Measurements from ENCODE around the gene CDK9. TPM values are rescaled to one million over a fixed set of nuclear protein-coding genes. Genes with fewer than 3 reads are reported as not detected.
A peak's percentile ranks its signal among the peaks of the same experiment; 100 is the strongest.

The CDK9 gene
- total RNA-seq, 1 donor from 2014 or later, result 96.2 TPM

GRCh38 chr9:127813686-127814226 lies 27.9 kb downstream of the CDK9 start:
- intact Hi-C loops (cut with DNase I), result no loop called here
- H3K9me3 ChIP-seq, result no peaks in the 10 kb centered on the region
- no peak for DNase-seq
- no peak overlapping the region for H3K4me3 ChIP-seq
- TF ChIP-seq CTCF (IDR thresholded peaks at IDR 0.05), result no peak
- H3K36me3 ChIP-seq, result peaks cover 96% of the 10 kb centered on the region
- ATAC-seq, result peak in 1 of 2 donors; percentile 4
- H3K27ac ChIP-seq, result no peak overlapping the region
- no peaks in the 10 kb centered on the region for H3K27me3 ChIP-seq (ENCODE audit: low read depth)
- peaks cover 12% of the 10 kb centered on the region for H3K4me1 ChIP-seq

DNA sequence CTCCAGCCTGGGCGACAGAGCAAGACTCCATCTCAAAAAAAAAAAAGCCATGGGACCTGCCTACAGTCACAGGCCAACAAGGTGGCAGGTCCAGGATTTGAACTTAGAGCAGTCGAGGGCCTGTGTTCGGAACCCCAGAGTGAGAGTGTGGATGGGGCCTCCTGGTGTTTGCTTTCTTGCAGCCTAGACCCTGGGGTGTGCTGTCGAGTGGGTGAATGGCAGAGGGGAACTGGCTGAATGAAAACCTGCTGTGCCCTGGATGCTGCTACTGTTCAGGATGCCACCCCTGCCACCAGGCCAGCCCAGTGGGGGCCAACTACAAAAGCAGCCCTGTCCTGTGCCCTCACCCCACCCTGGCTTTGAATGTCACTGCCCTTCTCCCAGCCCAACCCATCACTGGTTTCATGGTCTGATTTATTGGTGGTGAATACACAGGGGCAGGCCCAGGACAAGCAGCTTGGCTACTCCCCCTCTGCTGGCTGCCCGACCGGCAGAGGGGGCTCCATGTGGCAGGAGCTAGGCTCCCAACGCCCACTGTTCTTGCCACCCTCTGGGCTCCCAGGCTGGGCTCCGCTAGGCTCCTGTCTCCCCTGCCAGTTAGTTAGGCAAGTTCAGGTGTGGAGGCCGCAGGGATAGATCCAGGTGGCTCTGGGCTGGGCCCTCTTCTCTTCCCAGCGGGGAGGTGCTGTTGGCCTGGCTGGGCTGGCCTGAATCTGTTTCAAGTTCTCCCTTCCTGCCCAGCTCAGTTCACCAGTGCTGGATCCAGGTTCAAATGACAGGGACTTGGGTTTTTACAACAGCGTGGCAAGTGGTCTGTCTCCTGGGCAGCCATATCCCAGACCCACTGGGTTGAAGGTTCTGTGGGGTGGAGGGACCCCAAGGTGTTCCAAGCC lies 29.0 kb downstream of the CDK9 start:
- no peak for TF ChIP-seq CTCF (IDR thresholded peaks at IDR 0.05)
- DNase-seq, result no peak
- no peak for ATAC-seq

DNA sequence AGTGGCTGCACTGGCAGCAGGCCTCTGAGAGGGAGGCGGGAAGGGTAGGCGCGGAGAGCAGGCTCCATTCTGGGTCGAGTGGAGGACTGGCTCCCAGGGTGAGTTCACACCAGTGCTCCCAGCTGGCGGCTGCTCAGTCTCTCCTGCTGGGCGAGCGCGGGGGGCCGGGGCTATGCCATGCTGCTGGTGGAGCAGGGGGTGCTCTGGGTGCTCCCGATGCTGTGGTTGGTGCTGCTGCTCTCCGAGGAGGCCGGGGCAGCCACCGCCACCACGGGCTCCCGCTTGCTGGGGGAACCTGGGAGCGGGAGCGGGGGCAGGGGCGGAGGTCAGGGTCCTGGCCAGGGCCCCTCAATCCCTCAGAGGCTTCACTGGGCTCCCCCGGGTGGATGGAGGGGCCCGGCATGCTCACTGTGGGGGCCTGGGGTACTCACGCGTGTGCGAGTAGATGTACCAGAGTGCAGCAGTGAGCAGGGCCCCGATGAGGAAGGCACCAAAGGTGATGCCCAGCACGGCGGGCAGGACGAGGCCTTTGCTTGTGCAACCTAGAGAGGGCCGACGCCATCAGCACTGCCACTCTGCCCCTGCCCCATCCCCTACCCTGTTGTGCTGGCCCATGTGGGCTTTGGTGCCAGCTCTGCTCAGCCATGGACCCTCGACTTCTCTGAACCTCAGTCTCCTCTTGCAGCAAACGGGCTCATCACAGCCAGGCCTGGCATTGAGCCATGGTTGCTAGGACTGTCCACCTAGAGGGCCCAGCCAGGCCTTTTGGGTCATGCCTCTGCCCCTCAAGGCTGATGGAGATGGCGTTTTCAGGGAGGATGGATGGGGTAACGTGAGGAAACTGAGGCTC lies 29.9 kb downstream of the CDK9 start:
- Histone ChIP-seq H3K27ac (no peak overlapping the region), H3K9me3 (no peaks in the 10 kb centered on the region), H3K4me3 (no peak overlapping the region), H3K4me1 (no peaks in the 10 kb centered on the region), H3K36me3 (peaks cover 99% of the 10 kb centered on the region), H3K27me3 (ENCODE audit: low read depth) (no peaks in the 10 kb centered on the region)
- intact Hi-C loops (cut with DNase I), result no loop called here
- ATAC-seq, result peak in 1 of 2 donors; percentile 7
- DNase-seq, result no peak
- TF ChIP-seq CTCF (IDR thresholded peaks at IDR 0.05), result no peak

More for the DNA sequence above, 29.0 kb downstream of the CDK9 start:
- no peak overlapping the region for H3K4me3 ChIP-seq
- H3K36me3 ChIP-seq, result peaks cover 99% of the 10 kb centered on the region
- no peak overlapping the region for H3K27ac ChIP-seq
- no peaks in the 10 kb centered on the region for H3K9me3 ChIP-seq
- H3K4me1 ChIP-seq, result peaks cover 5% of the 10 kb centered on the region
- intact Hi-C loops (cut with DNase I), result no loop called here
- no peaks in the 10 kb centered on the region for H3K27me3 ChIP-seq (ENCODE audit: low read depth)

- no peaks in the 10 kb centered on the region for H3K27me3 ChIP-seq (ENCODE audit: low read depth)
- DNase-seq (no peak), ATAC-seq (no peak)
- no peak overlapping the region for H3K27ac ChIP-seq
- no peak for TF ChIP-seq CTCF (IDR thresholded peaks at IDR 0.05)
- H3K36me3 ChIP-seq, result peaks cover 100% of the 10 kb centered on the region
- H3K9me3 ChIP-seq, result no peaks in the 10 kb centered on the region
- H3K4me1 ChIP-seq, result no peaks in the 10 kb centered on the region
- no peak overlapping the region for H3K4me3 ChIP-seq
- intact Hi-C loops (cut with DNase I), result no loop called here
These were observed 30.5 kb downstream of the CDK9 start for GRCh38 chr9:127816362-127816725.

DNA sequence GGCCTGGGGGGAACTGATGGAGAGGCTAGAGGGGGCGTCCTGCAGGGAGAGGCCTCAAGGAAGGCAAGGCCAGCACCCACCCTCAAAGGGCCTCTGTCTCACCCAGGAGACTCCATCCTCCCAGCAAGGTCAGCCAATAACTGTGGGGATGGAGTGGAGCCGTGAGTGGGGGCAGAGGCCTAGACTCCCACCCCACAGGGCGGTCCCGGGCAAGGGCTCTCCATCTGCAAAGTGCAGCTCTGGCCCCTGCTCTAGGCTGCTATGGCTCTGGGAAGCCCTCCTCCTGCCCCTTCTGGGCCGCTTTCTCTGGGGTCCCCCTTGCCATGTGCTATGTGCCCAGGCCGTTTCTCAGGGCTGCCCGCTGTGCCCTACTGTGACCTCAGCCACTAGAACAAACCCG lies 30.9 kb downstream of the CDK9 start:
- DNase-seq, result no peak
- intact Hi-C loops (cut with DNase I), result no loop called here
- no peak overlapping the region for H3K27ac ChIP-seq
- H3K9me3 ChIP-seq, result no peaks in the 10 kb centered on the region
- peaks cover 97% of the 10 kb centered on the region for H3K36me3 ChIP-seq
- no peak for ATAC-seq
- no peaks in the 10 kb centered on the region for H3K4me1 ChIP-seq
- H3K4me3 ChIP-seq, result no peak overlapping the region
- TF ChIP-seq CTCF (IDR thresholded peaks at IDR 0.05), result no peak
- H3K27me3 ChIP-seq (ENCODE audit: low read depth), result no peaks in the 10 kb centered on the region
